Thyroid gland (tissue), 4 donors: ENCODE measurements around the gene ASIC2. TPM values are rescaled to one million over a fixed set of nuclear protein-coding genes. Genes with fewer than 3 reads are reported as not detected.
A peak's percentile ranks its signal among the peaks of the same experiment; 100 is the strongest.

Experiments
- DNase-seq, 2 donors: peaks; one replicate each; pipeline ENCODE4 v3.0.0-alpha.2; 2019
- H3K27ac ChIP-seq, 3 donors: fragments of 200-600 bp; sonication (generic); 1 replicate in 2 of 3; 2 replicates in 1 of 3; pipeline ENCODE4 v1.5.1; 2016 to 2019; ENCODE audit warnings: mild to moderate bottlenecking in 1 of 3, moderate library complexity in 1 of 3
- H3K27me3 ChIP-seq: fragments of 200-600 bp; sonication (generic); one replicate; pipeline ENCODE4 v1.5.1; 2019
- H3K36me3 ChIP-seq, 2 donors: fragments of 200-600 bp; sonication (generic); one replicate each; pipeline ENCODE4 v1.5.1; 2016 to 2019
- H3K4me1 ChIP-seq, 2 donors: fragments of 200-600 bp; sonication (generic); one replicate each; pipeline ENCODE4 v1.5.1; 2017 to 2019
- H3K4me3 ChIP-seq, 3 donors: fragments of 200-600 bp; sonication (generic); replicated peaks in 1 of 3; 1 replicate in 2 of 3; 2 replicates in 1 of 3; pipeline ENCODE4 v1.5.1; 2016; ENCODE audit warnings: mild to moderate bottlenecking in 1 of 3
- H3K9me3 ChIP-seq: fragments of 200-600 bp; sonication (generic); one replicate; pipeline ENCODE4 v1.5.1; 2017
- POLR2A ChIP-seq, 2 donors: fragments of 450-650 bp; IDR thresholded peaks; one replicate each; pipeline ENCODE4 v1.6.1; 2017; ENCODE audit warnings: antibody characterized with exemption in 2 of 2, mild to moderate bottlenecking in 2 of 2, moderate library complexity in 1 of 2
- WGBS, 2 donors: methylation state at CpG; one replicate each; pipeline ENCODE4 v1.1.5; 2017; 5-methylcytosine and 5-hydroxymethylcytosine counted together
- intact Hi-C: fragments of 100-400 bp; cut with DNase I; formaldehyde crosslinking; loops from one replicate; pipeline ENCODE4 v1.15.1; 2023
- total RNA-seq, 4 donors: library from RNA; depleted of rRNA; stranded (reverse); fragments of >200 nt; gene quantifications; one replicate each; pipeline ENCODE4 v1.2.3, GENCODE V29; 2016
- TF ChIP-seq, protein P1 (sequence below), 6 experiments: fragments of 200-600 bp in 3 of 6; fragments of 450-650 bp in 3 of 6; sonication (generic) in 3 of 6; IDR thresholded peaks; one replicate each; pipeline ENCODE4 v1.5.1; 2016 to 2019; ENCODE audit warnings: antibody characterized with exemption in 6 of 6, mild to moderate bottlenecking in 2 of 6, inconsistent platforms in 1 of 6, moderate library complexity in 1 of 6

The ASIC2 gene
- total RNA-seq, 4 donors from 2014 or later = not detected

DNA sequence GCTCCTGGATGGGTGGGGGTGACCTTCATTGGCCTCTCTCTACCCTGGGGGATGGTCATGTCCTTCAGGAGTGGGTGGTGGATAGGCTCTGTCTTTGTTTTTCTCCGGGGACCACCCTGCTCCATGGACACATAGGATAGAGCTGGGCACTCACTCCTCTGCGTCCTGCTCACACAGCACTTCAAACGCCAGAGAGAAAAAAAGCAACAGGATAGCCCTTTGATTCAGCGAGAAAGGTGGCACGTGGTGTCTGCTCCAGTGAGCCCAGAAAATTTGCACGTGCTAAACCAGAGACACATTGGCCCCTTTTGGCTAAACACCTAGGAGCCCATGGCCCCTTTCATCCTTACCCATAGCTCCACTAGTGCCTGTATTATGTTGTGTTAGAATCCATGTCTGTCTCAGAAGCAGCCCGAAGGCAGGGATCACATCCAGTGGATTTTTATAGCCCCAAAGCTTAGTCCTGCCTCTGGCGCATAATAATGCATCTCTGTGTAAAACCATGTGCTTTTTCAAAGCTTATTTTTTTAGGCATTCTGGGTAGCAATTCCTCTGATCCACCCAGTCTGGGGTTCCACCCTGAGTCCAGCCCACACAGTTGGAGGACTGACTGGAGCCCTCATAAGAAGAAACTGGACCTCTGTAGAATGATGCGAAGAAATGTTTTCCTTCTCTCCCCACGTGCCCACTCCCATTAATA lies 90.1 kb downstream of the ASIC2 start:
- no peaks in the 10 kb centered on the region for H3K27me3 ChIP-seq
- H3K4me1 ChIP-seq = peaks cover 0 to 7% of the 10 kb centered on the region in 2 donors
- WGBS, 2 donors = 47 to 51% methylated on average over 10 of the region's 10 CpGs
- no peak for DNase-seq
- H3K27ac ChIP-seq = no peak overlapping the region
- no peaks in the 10 kb centered on the region for H3K9me3 ChIP-seq
- TF ChIP-seq, protein P1, sequence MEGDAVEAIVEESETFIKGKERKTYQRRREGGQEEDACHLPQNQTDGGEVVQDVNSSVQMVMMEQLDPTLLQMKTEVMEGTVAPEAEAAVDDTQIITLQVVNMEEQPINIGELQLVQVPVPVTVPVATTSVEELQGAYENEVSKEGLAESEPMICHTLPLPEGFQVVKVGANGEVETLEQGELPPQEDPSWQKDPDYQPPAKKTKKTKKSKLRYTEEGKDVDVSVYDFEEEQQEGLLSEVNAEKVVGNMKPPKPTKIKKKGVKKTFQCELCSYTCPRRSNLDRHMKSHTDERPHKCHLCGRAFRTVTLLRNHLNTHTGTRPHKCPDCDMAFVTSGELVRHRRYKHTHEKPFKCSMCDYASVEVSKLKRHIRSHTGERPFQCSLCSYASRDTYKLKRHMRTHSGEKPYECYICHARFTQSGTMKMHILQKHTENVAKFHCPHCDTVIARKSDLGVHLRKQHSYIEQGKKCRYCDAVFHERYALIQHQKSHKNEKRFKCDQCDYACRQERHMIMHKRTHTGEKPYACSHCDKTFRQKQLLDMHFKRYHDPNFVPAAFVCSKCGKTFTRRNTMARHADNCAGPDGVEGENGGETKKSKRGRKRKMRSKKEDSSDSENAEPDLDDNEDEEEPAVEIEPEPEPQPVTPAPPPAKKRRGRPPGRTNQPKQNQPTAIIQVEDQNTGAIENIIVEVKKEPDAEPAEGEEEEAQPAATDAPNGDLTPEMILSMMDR (IDR thresholded peaks at IDR 0.05) = no peak
- TF ChIP-seq POLR2A (IDR thresholded peaks at IDR 0.05) = no peak
- H3K36me3 ChIP-seq = no peaks in the 10 kb centered on the region
- no peak overlapping the region for H3K4me3 ChIP-seq
- intact Hi-C loops = no loop called here

DNA sequence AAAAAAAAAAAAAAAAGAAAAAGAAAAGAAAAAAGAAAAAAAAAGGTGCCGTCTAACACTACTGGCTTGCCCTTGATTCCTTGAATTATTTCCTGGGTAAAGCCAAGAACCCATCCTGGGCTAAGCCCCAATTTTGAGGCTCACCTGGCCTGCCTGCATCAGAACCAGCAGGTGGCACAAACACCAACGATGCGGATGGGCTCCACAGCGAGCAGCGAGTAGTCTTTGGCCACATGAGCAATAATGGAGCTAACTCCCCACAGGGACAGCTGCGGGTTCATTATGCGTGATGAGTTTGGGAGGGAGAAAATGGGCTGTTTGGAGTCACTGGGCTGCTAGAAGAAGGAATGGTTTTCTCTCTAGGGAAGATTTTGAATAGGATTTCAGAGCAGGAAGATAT lies 91.1 kb downstream of the ASIC2 start:
- Histone ChIP-seq H3K4me1 (peaks cover 0 to 7% of the 10 kb centered on the region in 2 donors), H3K4me3 (no peak overlapping the region), H3K27ac (no peak overlapping the region), H3K27me3 (no peaks in the 10 kb centered on the region), H3K36me3 (no peaks in the 10 kb centered on the region), H3K9me3 (no peaks in the 10 kb centered on the region)
- intact Hi-C loops = no loop called here
- 65 to 81% methylated on average over 7 of the region's 7 CpGs for WGBS, 2 donors
- no peak for TF ChIP-seq POLR2A (IDR thresholded peaks at IDR 0.05)
- TF ChIP-seq, protein P1 (IDR thresholded peaks at IDR 0.05) = no peak
- DNase-seq = no peak

DNA sequence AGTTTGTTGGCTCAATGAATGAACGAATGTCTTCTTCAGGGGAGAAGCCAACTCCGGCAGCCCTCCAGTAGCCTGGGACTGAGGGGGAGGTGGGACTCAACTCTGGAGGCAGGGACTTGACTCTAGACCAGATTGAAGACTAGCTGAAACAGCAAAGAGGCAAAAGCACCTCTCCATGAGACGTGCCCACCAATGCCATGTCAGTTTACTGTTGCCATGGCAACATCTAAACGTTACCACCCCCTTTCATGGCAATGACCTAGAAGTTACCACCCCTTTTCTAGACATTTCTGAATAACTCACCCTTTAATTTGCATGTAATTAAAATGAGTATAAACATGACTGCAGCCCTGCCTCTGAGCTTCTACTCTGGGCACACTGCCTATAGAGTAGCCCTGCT lies 91.8 kb downstream of the ASIC2 start:
- H3K4me3 ChIP-seq = no peak overlapping the region
- no peaks in the 10 kb centered on the region for H3K36me3 ChIP-seq
- WGBS, 2 donors = 74 to 76% methylated on average over 4 of the region's 4 CpGs
- no peaks in the 10 kb centered on the region for H3K9me3 ChIP-seq
- TF ChIP-seq POLR2A (IDR thresholded peaks at IDR 0.05) = no peak
- TF ChIP-seq, protein P1 (IDR thresholded peaks at IDR 0.05) = no peak
- H3K27me3 ChIP-seq = no peaks in the 10 kb centered on the region
- DNase-seq = no peak
- intact Hi-C loops = no loop called here
- no peak overlapping the region for H3K27ac ChIP-seq
- H3K4me1 ChIP-seq = peaks cover 0 to 7% of the 10 kb centered on the region in 2 donors

DNA sequence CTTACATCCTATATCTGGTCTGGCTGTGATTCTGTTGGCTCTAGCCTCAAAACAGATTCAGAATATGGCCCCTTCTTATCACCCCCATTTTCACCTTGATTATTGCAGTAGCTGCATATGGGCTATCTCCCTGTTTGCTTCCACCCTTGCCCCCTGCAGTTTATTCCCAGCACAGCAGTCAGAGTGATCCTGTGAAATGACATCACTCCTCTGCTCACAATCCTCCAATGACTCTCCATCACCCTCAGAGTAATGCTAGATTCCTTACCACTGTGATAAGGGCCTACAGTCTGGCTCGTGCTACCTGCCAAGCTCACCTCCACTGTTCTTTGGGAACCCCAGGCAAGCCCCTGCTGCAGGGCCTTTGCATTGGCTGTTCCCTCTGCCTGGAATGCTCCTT lies 92.5 kb downstream of the ASIC2 start:
- intact Hi-C loops = no loop called here
- H3K36me3 ChIP-seq = no peaks in the 10 kb centered on the region
- peaks cover 0 to 7% of the 10 kb centered on the region in 2 donors for H3K4me1 ChIP-seq
- H3K4me3 ChIP-seq = no peak overlapping the region
- no peak for DNase-seq
- no peak for TF ChIP-seq POLR2A (IDR thresholded peaks at IDR 0.05)
- TF ChIP-seq, protein P1 (IDR thresholded peaks at IDR 0.05) = peak in 1 of 6 experiments; percentile 9
- H3K27ac ChIP-seq = no peak overlapping the region
- no peaks in the 10 kb centered on the region for H3K27me3 ChIP-seq
- H3K9me3 ChIP-seq = no peaks in the 10 kb centered on the region
- WGBS, 2 donors = 25 to 29% methylated on average over 1 of the region's 1 CpG
